ENCODE results near the gene FARP1. TPM values are rescaled to one million over a fixed set of nuclear protein-coding genes. Genes with fewer than 3 reads are reported as not detected.

The FARP1 gene
- total RNA-seq, 2 experiments from 2014 or later: 0.21 to 0.48 TPM

GRCh38 chr13:98459171-98459681 lies 316.3 kb downstream of the FARP1 start:
- no peak for DNase-seq
- H3K9me3 Mint-ChIP-seq: no peaks in the 10 kb centered on the region
- no peak overlapping the region for H3K4me3 Mint-ChIP-seq
- H3K27ac Mint-ChIP-seq: no peak overlapping the region
- H3K4me1 Mint-ChIP-seq: peaks cover 11% of the 10 kb centered on the region
- no peaks in the 10 kb centered on the region for H3K27me3 Mint-ChIP-seq
- H3K36me3 Mint-ChIP-seq: peaks cover 24% of the 10 kb centered on the region

- H3K4me3 Mint-ChIP-seq: no peak overlapping the region
- peaks cover 11% of the 10 kb centered on the region for H3K4me1 Mint-ChIP-seq
- peaks cover 24% of the 10 kb centered on the region for H3K36me3 Mint-ChIP-seq
- H3K9me3 Mint-ChIP-seq: no peaks in the 10 kb centered on the region
- no peaks in the 10 kb centered on the region for H3K27me3 Mint-ChIP-seq
- DNase-seq: no peak
- peak overlapping the region; percentile 46 for H3K27ac Mint-ChIP-seq
Observed at GRCh38 chr13:98459721-98460370, 317.0 kb downstream of the FARP1 start.

GRCh38 chr13:98460516-98460915 lies 317.6 kb downstream of the FARP1 start:
- Mint-ChIP-seq H3K9me3 (no peaks in the 10 kb centered on the region), H3K4me3 (no peak overlapping the region), H3K4me1 (peaks cover 14% of the 10 kb centered on the region), H3K27me3 (no peaks in the 10 kb centered on the region), H3K36me3 (peaks cover 28% of the 10 kb centered on the region), H3K27ac (no peak overlapping the region)
- DNase-seq: no peak

GRCh38 chr13:98461486-98462240 lies 318.8 kb downstream of the FARP1 start:
- no peaks in the 10 kb centered on the region for H3K9me3 Mint-ChIP-seq
- no peak for DNase-seq
- peak overlapping the region; percentile 63 for H3K27ac Mint-ChIP-seq
- H3K27me3 Mint-ChIP-seq: no peaks in the 10 kb centered on the region
- peaks cover 15% of the 10 kb centered on the region for H3K4me1 Mint-ChIP-seq
- H3K36me3 Mint-ChIP-seq: peaks cover 32% of the 10 kb centered on the region
- no peak overlapping the region for H3K4me3 Mint-ChIP-seq

GRCh38 chr13:98462241-98462882 lies 319.5 kb downstream of the FARP1 start:
- H3K27me3 Mint-ChIP-seq: no peaks in the 10 kb centered on the region
- H3K36me3 Mint-ChIP-seq: peaks cover 34% of the 10 kb centered on the region
- no peak overlapping the region for H3K4me3 Mint-ChIP-seq
- H3K4me1 Mint-ChIP-seq: peaks cover 19% of the 10 kb centered on the region
- no peak for DNase-seq
- H3K9me3 Mint-ChIP-seq: no peaks in the 10 kb centered on the region
- peak overlapping the region; percentile 72 for H3K27ac Mint-ChIP-seq

GRCh38 chr13:98462946-98463345 lies 320.1 kb downstream of the FARP1 start:
- peaks cover 32% of the 10 kb centered on the region for H3K36me3 Mint-ChIP-seq
- peaks cover 24% of the 10 kb centered on the region for H3K4me1 Mint-ChIP-seq
- peak overlapping the region; percentile 72 for H3K27ac Mint-ChIP-seq
- no peaks in the 10 kb centered on the region for H3K27me3 Mint-ChIP-seq
- no peak for DNase-seq
- no peaks in the 10 kb centered on the region for H3K9me3 Mint-ChIP-seq
- no peak overlapping the region for H3K4me3 Mint-ChIP-seq

- H3K27me3 Mint-ChIP-seq: no peaks in the 10 kb centered on the region
- no peak overlapping the region for H3K4me3 Mint-ChIP-seq
- DNase-seq: peak; percentile 46
- peak overlapping the region; percentile 17 for H3K27ac Mint-ChIP-seq
- peaks cover 32% of the 10 kb centered on the region for H3K36me3 Mint-ChIP-seq
- H3K4me1 Mint-ChIP-seq: peaks cover 35% of the 10 kb centered on the region
- no peaks in the 10 kb centered on the region for H3K9me3 Mint-ChIP-seq
Observed at GRCh38 chr13:98466634-98467236, 323.8 kb downstream of the FARP1 start.

- peak overlapping the region; percentile 17 for H3K27ac Mint-ChIP-seq
- H3K27me3 Mint-ChIP-seq: no peaks in the 10 kb centered on the region
- no peak for DNase-seq
- peaks cover 37% of the 10 kb centered on the region for H3K4me1 Mint-ChIP-seq
- no peaks in the 10 kb centered on the region for H3K9me3 Mint-ChIP-seq
- peaks cover 36% of the 10 kb centered on the region for H3K36me3 Mint-ChIP-seq
- no peak overlapping the region for H3K4me3 Mint-ChIP-seq
Observed at GRCh38 chr13:98467263-98467985, 324.5 kb downstream of the FARP1 start.

GRCh38 chr13:98468361-98468760 lies 325.5 kb downstream of the FARP1 start:
- Mint-ChIP-seq H3K9me3 (no peaks in the 10 kb centered on the region), H3K36me3 (peaks cover 40% of the 10 kb centered on the region), H3K27ac (no peak overlapping the region), H3K27me3 (no peaks in the 10 kb centered on the region), H3K4me3 (no peak overlapping the region), H3K4me1 (peaks cover 36% of the 10 kb centered on the region)
- DNase-seq: no peak

GRCh38 chr13:98468929-98469328 lies 326.0 kb downstream of the FARP1 start:
- Mint-ChIP-seq H3K27me3 (no peaks in the 10 kb centered on the region), H3K9me3 (no peaks in the 10 kb centered on the region)

GRCh38 chr13:98470920-98471319 lies 328.0 kb downstream of the FARP1 start:
- Mint-ChIP-seq H3K27ac (no peak overlapping the region), H3K27me3 (no peaks in the 10 kb centered on the region), H3K36me3 (peaks cover 45% of the 10 kb centered on the region), H3K9me3 (no peaks in the 10 kb centered on the region), H3K4me1 (peaks cover 38% of the 10 kb centered on the region), H3K4me3 (no peak overlapping the region)
- DNase-seq: no peak

More at GRCh38 chr13:98468929-98469328, 326.0 kb downstream of the FARP1 start:
- Mint-ChIP-seq H3K36me3 (peaks cover 40% of the 10 kb centered on the region), H3K4me3 (no peak overlapping the region), H3K4me1 (peaks cover 35% of the 10 kb centered on the region), H3K27ac (no peak overlapping the region)
- no peak for DNase-seq

GRCh38 chr13:98471934-98472333 lies 329.0 kb downstream of the FARP1 start:
- peaks cover 43% of the 10 kb centered on the region for H3K36me3 Mint-ChIP-seq
- peaks cover 45% of the 10 kb centered on the region for H3K4me1 Mint-ChIP-seq
- no peak overlapping the region for H3K27ac Mint-ChIP-seq
- DNase-seq: no peak
- no peaks in the 10 kb centered on the region for H3K9me3 Mint-ChIP-seq
- H3K4me3 Mint-ChIP-seq: no peak overlapping the region
- no peaks in the 10 kb centered on the region for H3K27me3 Mint-ChIP-seq

GRCh38 chr13:98473135-98473787 lies 330.4 kb downstream of the FARP1 start:
- Mint-ChIP-seq H3K36me3 (peaks cover 54% of the 10 kb centered on the region), H3K27me3 (no peaks in the 10 kb centered on the region), H3K4me3 (no peak overlapping the region), H3K27ac (peak overlapping the region; percentile 69), H3K4me1 (peaks cover 49% of the 10 kb centered on the region), H3K9me3 (no peaks in the 10 kb centered on the region)
- no peak for DNase-seq

GRCh38 chr13:98473788-98474144 lies 330.9 kb downstream of the FARP1 start:
- Mint-ChIP-seq H3K36me3 (peaks cover 57% of the 10 kb centered on the region), H3K27me3 (no peaks in the 10 kb centered on the region), H3K27ac (peak overlapping the region; percentile 58), H3K4me1 (peaks cover 53% of the 10 kb centered on the region), H3K9me3 (no peaks in the 10 kb centered on the region), H3K4me3 (no peak overlapping the region)
- no peak for DNase-seq

Data from activated naive CD8-positive, alpha-beta T cell treated with anti-CD3 and anti-CD28 coated beads for 36 hours (primary cell).